OCI-LY7 (cell line): ENCODE data around the gene PNMA8B. TPM values are rescaled to one million over a fixed set of nuclear protein-coding genes. Genes with fewer than 3 reads are reported as not detected.
A peak's percentile ranks its signal among the peaks of the same experiment; 100 is the strongest.
"Not testable (repeated sequence)": the region's sequence is repeated elsewhere in the genome, so short reads cannot be mapped to it uniquely, and the experiment has no call there.

ENCODE experiments used
- BruUV-seq: library from RNA; stranded (reverse); fragments of 400-500 nt; replicated peaks from 2 replicates; lab custom pipeline; 2021; lab: Mats Ljungman, UMichigan
- CTCF ChIA-PET: fragments of 300-600 bp; sonication (Branson Sonifier 250); formaldehyde crosslinking; loops from one replicate; lab custom pipeline; 2022; ENCODE audit warnings: antibody characterized with exemption; ENCODE audit not compliant: unreplicated experiment; lab: Charles Lee
- POLR2A ChIA-PET: fragments of 300-600 bp; sonication (Branson Sonifier 250); formaldehyde crosslinking; loops from one replicate; lab custom pipeline; 2022; ENCODE audit warnings: antibody characterized with exemption; lab: Charles Lee
- DNase-seq: peaks from one replicate; pipeline ENCODE4 v3.0.0-alpha.2; 2015; ENCODE audit warnings: low spot score
- H2AFZ ChIP-seq: fragments of 200-600 bp; sonication (generic), shearing (Covaris generic); 2 replicates; pipeline ENCODE4 v1.6.1; 2014; ENCODE audit warnings: mild to moderate bottlenecking, antibody characterized with exemption, low read length, moderate library complexity
- H3K27ac ChIP-seq: fragments of 200-600 bp; sonication (generic); 2 replicates; pipeline ENCODE4 v1.5.1; 2014; ENCODE audit warnings: mixed run types, low read depth, mild to moderate bottlenecking, moderate library complexity, low read length, inconsistent platforms; ENCODE audit not compliant: poor library complexity, severe bottlenecking
- H3K36me3 ChIP-seq: fragments of 200-600 bp; sonication (generic); 2 replicates; pipeline ENCODE4 v1.6.1; 2014; ENCODE audit warnings: mild to moderate bottlenecking, antibody characterized with exemption, low read length, moderate library complexity, mixed read lengths; ENCODE audit not compliant: insufficient read depth
- H3K4me1 ChIP-seq: fragments of 200-600 bp; sonication (generic); 2 replicates; pipeline ENCODE4 v1.5.1; 2014; ENCODE audit warnings: mild to moderate bottlenecking, low read length; ENCODE audit not compliant: insufficient read depth, poor library complexity, severe bottlenecking
- H3K4me2 ChIP-seq: fragments of 200-600 bp; sonication (generic); 2 replicates; pipeline ENCODE4 v1.6.1; 2014; ENCODE audit warnings: mild to moderate bottlenecking, low read length
- H3K4me3 ChIP-seq: fragments of 200-600 bp; sonication (generic); 2 replicates; pipeline ENCODE4 v1.5.1; 2014; ENCODE audit warnings: mild to moderate bottlenecking, low read depth, low read length; ENCODE audit not compliant: poor library complexity, severe bottlenecking
- H3K79me2 ChIP-seq: fragments of 200-600 bp; sonication (generic); 2 replicates; pipeline ENCODE4 v1.6.1; 2016; ENCODE audit warnings: low read depth, mild to moderate bottlenecking, low read length, moderate library complexity, mixed read lengths; ENCODE audit not compliant: insufficient read depth
- H3K9me2 ChIP-seq: fragments of 200-600 bp; sonication (generic); 2 replicates; pipeline ENCODE4 v1.6.1; 2016; ENCODE audit warnings: mild to moderate bottlenecking, low read length, mixed read lengths; ENCODE audit not compliant: insufficient read depth
- H3K9me3 ChIP-seq: fragments of 200-600 bp; sonication (generic); 2 replicates; pipeline ENCODE4 v1.6.1; 2014; ENCODE audit warnings: mild to moderate bottlenecking, mixed run types, low read length, mixed read lengths
- H4K20me1 ChIP-seq: fragments of 200-600 bp; sonication (generic); 2 replicates; pipeline ENCODE4 v1.6.1; 2014; ENCODE audit warnings: mild to moderate bottlenecking, antibody characterized with exemption, low read length, moderate library complexity, mixed read lengths; ENCODE audit not compliant: insufficient read depth
- EZH2phosphoT487 ChIP-seq: fragments of 200-600 bp; sonication (generic); IDR thresholded peaks from 2 replicates; pipeline ENCODE4 v1.6.1; 2018; ENCODE audit warnings: low read depth, borderline replicate concordance, mild to moderate bottlenecking, mixed run types, antibody characterized with exemption, low read length, moderate library complexity, mixed read lengths
- intact Hi-C: fragments of 100-400 bp; cut with micrococcal nuclease; formaldehyde crosslinking; loops from one replicate; pipeline ENCODE4 v1.10.0; 2022; ENCODE audit not compliant: unreplicated experiment
- total RNA-seq, 2 experiments: library from RNA; depleted of rRNA in 1 of 2; stranded (reverse); fragments of >200 nt in 1 of 2; shearing (Covaris generic) in 1 of 2; gene quantifications; 2 replicates each; pipeline ENCODE4 v1.2.3, GENCODE V29; 2014 to 2022
- TF ChIP-seq, protein P1 (sequence below): fragments of 200-600 bp; sonication (generic); conservative IDR thresholded peaks from 2 replicates; pipeline ENCODE4 v1.5.1; 2014; ENCODE audit warnings: mild to moderate bottlenecking, antibody characterized with exemption, low read length, moderate library complexity, mixed read lengths

PNMA8B gene
- total RNA-seq, 2 experiments from 2014 or later: 0.40 to 2.0 TPM

DNA sequence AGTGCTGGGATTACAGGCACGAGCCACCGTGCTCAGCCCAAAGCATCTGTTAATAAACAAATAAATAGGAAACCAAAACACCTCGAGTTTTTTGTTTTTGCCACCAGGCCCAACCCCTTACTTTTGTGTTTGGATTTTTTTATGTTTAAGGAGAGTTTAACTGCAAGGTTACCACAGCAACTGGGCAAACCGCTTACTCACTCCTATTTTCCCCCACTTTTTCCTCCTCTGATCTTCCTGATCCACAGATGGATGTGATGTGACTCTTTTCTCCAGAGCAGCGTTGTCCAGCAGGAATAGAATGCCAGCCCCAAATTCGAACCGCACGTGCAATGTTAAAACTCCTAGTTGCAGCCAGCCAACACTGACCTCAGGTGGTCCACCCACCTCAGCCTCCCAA is 2.1 kb upstream of the PNMA8B start:
- ChIA-PET POLR2A (no interaction called here), CTCF (no interaction called here)
- no peaks in the 10 kb centered on the region for H3K36me3 ChIP-seq
- H2AFZ ChIP-seq: no peak overlapping the region
- H3K4me1 ChIP-seq: peaks cover 34% of the 10 kb centered on the region
- no peak overlapping the region for H3K27ac ChIP-seq
- DNase-seq: no peak
- BruUV-seq: no TSS peak
- no peaks in the 10 kb centered on the region for H4K20me1 ChIP-seq
- H3K9me2 ChIP-seq: no peaks in the 10 kb centered on the region
- intact Hi-C loops: no loop called here
- H3K79me2 ChIP-seq: no peaks in the 10 kb centered on the region
- no peak overlapping the region for H3K4me2 ChIP-seq
- H3K4me3 ChIP-seq: no peak overlapping the region
- H3K9me3 ChIP-seq: no peaks in the 10 kb centered on the region
- no peak for TF ChIP-seq EZH2phosphoT487
- TF ChIP-seq, protein P1, sequence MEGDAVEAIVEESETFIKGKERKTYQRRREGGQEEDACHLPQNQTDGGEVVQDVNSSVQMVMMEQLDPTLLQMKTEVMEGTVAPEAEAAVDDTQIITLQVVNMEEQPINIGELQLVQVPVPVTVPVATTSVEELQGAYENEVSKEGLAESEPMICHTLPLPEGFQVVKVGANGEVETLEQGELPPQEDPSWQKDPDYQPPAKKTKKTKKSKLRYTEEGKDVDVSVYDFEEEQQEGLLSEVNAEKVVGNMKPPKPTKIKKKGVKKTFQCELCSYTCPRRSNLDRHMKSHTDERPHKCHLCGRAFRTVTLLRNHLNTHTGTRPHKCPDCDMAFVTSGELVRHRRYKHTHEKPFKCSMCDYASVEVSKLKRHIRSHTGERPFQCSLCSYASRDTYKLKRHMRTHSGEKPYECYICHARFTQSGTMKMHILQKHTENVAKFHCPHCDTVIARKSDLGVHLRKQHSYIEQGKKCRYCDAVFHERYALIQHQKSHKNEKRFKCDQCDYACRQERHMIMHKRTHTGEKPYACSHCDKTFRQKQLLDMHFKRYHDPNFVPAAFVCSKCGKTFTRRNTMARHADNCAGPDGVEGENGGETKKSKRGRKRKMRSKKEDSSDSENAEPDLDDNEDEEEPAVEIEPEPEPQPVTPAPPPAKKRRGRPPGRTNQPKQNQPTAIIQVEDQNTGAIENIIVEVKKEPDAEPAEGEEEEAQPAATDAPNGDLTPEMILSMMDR: no peak

DNA sequence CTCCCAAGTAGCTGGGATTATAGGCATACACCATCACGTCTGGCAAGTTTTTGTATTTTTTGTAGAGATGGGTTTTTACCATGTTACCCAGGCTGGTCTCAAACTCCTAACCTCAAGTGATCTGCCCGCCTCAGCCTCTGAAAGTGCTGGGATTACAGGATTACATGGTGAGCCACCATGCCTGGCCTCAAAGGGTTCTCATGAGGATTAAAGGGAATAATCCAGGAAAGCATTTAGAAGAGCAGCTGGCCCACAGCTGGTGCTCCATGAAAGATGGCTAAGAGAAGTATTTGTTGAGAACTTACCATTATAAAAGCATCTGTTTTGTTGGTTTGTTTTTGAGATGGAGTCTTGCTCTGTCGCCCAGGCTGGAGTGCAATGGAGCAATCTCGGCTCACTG is 1.2 kb upstream of the PNMA8B start:
- H3K4me3 ChIP-seq, BruUV-seq, H3K27ac ChIP-seq, H3K79me2 ChIP-seq, POLR2A ChIA-PET, H3K9me2 ChIP-seq, H3K36me3 ChIP-seq, H4K20me1 ChIP-seq, H3K9me3 ChIP-seq, H3K4me2 ChIP-seq, H2AFZ ChIP-seq, intact Hi-C loops, CTCF ChIA-PET, DNase-seq: not testable (repeated sequence)
- peaks cover 40% of the 10 kb centered on the region for H3K4me1 ChIP-seq

DNA sequence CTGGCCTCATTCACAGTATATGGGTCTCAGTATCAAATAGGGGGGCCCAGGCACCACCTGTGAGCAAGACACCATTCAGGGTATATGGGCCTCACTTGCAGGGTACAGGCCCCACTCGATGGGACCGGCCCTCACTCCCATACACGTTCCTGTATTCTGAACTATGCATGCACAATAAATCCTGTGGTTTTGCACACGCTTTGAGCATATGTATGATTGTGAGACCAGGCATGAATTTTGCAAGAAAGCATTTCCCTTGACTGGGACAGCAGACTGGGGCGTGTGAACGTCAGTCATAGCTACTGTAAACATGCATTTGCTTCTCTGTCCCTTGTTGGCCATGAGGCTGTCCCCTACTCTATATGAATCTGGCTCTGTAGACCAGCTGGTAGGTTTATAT is 637 bp upstream of the PNMA8B start:
- TF ChIP-seq EZH2phosphoT487: no peak
- TF ChIP-seq, protein P1: no peak
- H2AFZ ChIP-seq: peak overlapping the region; percentile 39; the same call in 1 of the 2 replicates
- BruUV-seq: no TSS peak
- CTCF ChIA-PET: no interaction called here
- peaks cover 40% of the 10 kb centered on the region for H3K4me1 ChIP-seq
- H4K20me1 ChIP-seq: no peaks in the 10 kb centered on the region
- no peaks in the 10 kb centered on the region for H3K79me2 ChIP-seq
- no peaks in the 10 kb centered on the region for H3K9me3 ChIP-seq
- no peaks in the 10 kb centered on the region for H3K9me2 ChIP-seq
- no peaks in the 10 kb centered on the region for H3K36me3 ChIP-seq
- POLR2A ChIA-PET: no interaction called here
- intact Hi-C loops: no loop called here
- DNase-seq: no peak
- H3K27ac ChIP-seq: no peak overlapping the region
- H3K4me3 ChIP-seq: no peak overlapping the region
- H3K4me2 ChIP-seq: peak overlapping the region; percentile 75; the same call in 1 of the 2 replicates
